Measurements from ENCODE around the gene SACM1L.

SACM1L gene

DNA sequence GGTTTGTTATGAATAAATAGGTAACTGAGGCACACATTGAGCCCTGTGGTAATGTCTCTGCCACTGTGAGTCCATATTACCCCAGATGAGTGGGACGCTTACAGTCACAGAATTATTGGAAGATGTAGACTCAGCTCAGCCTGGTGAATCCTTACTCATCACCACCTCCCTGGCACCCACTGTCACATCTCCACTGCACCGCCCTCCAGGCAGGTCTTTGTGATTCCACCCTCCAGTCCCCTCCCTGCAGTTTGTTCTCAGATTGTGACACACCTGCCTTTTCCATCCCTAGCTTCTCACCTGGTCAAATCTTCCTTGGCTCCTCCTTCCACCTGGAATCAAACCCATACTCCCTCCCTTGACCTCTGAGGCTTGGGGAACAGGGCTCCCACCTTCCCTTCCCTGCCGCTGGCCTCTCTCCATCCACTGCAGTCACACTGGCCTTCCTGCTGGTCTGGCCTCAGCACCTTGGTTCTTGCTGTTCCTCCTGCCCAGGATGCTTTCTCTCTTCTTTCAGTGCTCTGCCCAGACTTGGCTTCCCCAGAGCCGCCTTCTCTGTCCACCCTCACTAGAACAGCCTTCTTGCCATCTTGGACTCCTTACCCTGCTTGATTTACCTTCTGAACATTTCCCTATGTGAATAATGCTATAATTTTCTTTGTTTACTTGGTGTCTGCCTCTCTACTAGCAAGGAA is 97.8 kb downstream of the SACM1L start:
- TF ChIP-seq, protein P1, sequence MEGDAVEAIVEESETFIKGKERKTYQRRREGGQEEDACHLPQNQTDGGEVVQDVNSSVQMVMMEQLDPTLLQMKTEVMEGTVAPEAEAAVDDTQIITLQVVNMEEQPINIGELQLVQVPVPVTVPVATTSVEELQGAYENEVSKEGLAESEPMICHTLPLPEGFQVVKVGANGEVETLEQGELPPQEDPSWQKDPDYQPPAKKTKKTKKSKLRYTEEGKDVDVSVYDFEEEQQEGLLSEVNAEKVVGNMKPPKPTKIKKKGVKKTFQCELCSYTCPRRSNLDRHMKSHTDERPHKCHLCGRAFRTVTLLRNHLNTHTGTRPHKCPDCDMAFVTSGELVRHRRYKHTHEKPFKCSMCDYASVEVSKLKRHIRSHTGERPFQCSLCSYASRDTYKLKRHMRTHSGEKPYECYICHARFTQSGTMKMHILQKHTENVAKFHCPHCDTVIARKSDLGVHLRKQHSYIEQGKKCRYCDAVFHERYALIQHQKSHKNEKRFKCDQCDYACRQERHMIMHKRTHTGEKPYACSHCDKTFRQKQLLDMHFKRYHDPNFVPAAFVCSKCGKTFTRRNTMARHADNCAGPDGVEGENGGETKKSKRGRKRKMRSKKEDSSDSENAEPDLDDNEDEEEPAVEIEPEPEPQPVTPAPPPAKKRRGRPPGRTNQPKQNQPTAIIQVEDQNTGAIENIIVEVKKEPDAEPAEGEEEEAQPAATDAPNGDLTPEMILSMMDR (IDR thresholded peaks at IDR 0.05; ENCODE audit: borderline replicate concordance, insufficient read depth, low read depth, low read length) = no peak
- H3K4me3 ChIP-seq (ENCODE audit: low read depth, low read length) = no peak overlapping the region

DNA sequence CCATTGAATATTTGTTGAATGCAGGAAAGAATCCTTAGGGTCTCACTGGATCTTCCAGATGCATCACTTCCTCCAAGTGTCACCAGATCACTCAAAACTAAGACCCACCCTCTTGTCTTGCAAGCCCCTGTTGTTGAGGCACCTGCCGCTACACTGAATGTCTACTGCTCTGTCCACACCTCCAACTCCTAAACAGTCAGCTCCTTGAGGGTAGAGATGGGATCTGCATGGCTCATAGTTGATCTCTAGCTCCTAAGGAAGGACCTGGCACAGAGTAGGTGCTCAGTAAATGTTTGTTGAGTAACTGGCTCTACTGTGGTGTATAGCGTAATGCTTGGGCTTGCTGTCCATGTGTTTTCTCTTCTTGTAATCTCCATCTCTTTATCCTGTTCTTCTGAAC is 98.4 kb downstream of the SACM1L start:
- H3K4me3 ChIP-seq (ENCODE audit: low read depth, low read length) = no peak overlapping the region
- TF ChIP-seq, protein P1 (IDR thresholded peaks at IDR 0.05; ENCODE audit: borderline replicate concordance, insufficient read depth, low read depth, low read length) = no peak

DNA sequence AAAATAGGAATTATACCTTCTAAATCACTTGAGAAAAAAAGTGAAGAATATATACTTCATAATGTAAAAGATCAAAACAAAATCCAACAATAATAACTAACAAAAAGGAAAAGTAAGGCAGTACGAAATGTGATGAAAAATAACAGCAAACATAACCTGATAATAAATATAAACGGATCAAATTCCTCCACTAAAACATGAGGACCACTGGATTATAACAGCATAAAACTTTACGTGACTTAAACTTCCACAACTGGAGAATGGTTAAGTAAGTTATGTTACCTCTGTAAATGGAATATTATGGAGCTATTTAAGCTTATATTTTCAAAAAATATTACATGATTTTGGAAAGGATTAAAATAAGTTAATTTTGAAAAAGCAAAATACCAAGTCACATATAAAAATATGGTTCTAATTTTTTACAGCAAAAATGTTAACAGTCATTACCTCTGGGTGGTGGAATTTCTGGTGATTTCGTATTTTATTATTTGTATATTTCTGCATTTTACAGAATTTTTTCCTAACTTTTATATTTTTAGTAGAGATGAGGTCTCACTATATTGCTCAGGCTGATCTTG is 100.1 kb downstream of the SACM1L start:
- TF ChIP-seq, protein P1 (IDR thresholded peaks at IDR 0.05; ENCODE audit: borderline replicate concordance, insufficient read depth, low read depth, low read length) = no peak
- no peak overlapping the region for H3K4me3 ChIP-seq (ENCODE audit: low read depth, low read length)

DNA sequence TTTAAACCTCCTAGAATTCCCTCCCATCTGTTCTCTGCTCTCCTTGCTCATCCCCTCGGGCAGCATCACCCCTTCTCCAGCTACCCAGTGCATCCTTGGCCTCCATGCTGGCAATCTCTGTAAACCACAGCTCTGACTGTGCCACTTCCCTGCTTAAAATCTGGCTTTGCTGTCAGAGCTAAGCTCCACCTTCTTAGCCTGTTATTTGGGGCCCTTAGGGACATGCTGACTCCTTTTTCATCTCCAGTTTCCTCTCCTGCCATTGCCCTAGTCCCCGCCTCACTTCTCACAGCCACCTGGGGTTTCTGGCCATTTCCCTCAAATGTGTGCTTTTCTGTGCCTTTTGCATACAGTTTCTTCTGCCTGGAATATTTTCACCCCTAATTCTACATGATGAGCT is 101.4 kb downstream of the SACM1L start:
- H3K4me3 ChIP-seq (ENCODE audit: low read depth, low read length) = no peak overlapping the region
- TF ChIP-seq, protein P1 (IDR thresholded peaks at IDR 0.05; ENCODE audit: borderline replicate concordance, insufficient read depth, low read depth, low read length) = no peak

DNA sequence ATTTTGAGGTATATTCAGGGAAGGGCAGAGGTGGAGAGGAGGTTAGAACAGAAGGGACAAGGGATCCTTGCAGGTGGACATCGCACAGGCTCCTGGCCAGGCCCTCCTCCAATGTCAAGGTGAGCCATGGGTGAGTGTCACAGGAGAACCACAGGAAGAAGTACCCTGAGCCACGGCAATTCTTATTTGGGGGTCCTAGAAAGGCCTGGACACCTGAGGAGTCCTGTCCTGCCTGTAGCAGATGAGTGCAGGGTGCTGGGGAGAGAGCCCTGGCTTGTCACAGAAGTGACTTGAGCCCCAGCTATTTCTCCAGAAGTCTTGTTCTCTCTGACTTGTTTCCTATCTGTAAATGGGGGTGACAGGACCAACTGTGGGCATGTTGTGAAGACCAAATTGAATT is 102.8 kb downstream of the SACM1L start:
- TF ChIP-seq, protein P1 (IDR thresholded peaks at IDR 0.05; ENCODE audit: borderline replicate concordance, insufficient read depth, low read depth, low read length) = no peak
- H3K4me3 ChIP-seq (ENCODE audit: low read depth, low read length) = no peak overlapping the region

DNA sequence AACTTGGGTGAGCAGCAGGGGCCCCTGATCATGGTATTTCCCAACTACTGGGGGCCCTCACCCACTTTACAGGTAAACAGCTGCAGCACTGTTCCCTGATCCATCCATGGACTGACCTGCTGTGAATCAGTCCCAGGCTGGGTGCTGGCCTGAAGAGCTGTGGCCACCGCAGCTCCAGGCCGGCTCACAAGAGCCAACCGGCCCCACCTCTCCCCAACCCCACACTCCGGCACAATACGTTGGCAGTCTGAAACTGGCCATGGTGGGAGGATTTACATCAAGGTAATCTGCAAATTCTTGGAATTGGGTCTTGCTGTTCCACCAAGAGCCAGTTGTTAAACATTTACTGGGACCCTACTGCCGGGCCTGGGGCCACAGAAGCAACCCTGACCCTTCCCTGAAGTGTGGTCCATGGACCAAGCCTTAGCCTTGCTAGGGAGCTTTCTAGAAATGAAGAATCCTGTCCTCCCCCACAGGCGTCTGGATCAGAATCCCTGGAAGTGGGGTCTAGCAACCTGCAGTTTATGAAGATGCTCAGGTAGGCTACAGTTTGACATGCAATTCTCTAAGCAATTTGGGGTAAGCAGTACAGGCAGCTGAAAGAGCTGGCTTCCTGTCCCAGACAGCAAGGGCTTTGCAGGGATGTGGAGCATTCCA is 103.4 kb downstream of the SACM1L start:
- H3K4me3 ChIP-seq (ENCODE audit: low read depth, low read length) = no peak overlapping the region
- TF ChIP-seq, protein P1 (IDR thresholded peaks at IDR 0.05; ENCODE audit: borderline replicate concordance, insufficient read depth, low read depth, low read length) = no peak
